D721Med (cell line): ENCODE data around the gene MINDY2.

ENCODE experiments used
- DNase-seq: peaks from one replicate; pipeline ENCODE4 v3.0.0; 2011; ENCODE audit warnings: low spot score; ENCODE audit not compliant: insufficient read length
- FAIRE-seq: peaks from 2 replicates; lab custom pipeline; 2011; peaks lifted over from hg19 to GRCh38; lab: Jason Lieb, UNC
- TF ChIP-seq, protein P1 (sequence below): IDR thresholded peaks from 2 replicates; pipeline ENCODE4 v1.5.1; 2012; ENCODE audit warnings: mild to moderate bottlenecking, control low read depth; ENCODE audit not compliant: insufficient read depth; ENCODE audit errors: missing control alignments

MINDY2 gene

DNA sequence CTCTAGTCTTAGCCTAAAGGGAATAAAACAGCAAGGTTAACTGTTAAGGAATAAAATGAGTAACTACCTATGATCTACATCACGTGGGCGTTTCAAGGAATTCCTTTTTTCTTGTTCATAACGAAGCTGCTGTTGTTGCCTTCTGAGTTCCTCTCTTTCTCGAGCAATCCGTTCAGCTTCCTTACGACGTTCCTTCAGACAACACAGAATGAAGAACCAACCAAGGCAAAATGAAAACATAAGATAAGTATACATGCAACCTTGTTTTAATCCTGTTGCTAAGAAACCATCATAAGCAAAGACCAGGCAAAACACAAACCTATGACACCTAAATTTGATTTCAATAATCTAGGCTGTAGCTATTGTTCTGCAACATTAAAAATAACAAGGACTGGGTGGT, 118.3 kb downstream of the MINDY2 start:
- no peak for FAIRE-seq
- TF ChIP-seq, protein P1, sequence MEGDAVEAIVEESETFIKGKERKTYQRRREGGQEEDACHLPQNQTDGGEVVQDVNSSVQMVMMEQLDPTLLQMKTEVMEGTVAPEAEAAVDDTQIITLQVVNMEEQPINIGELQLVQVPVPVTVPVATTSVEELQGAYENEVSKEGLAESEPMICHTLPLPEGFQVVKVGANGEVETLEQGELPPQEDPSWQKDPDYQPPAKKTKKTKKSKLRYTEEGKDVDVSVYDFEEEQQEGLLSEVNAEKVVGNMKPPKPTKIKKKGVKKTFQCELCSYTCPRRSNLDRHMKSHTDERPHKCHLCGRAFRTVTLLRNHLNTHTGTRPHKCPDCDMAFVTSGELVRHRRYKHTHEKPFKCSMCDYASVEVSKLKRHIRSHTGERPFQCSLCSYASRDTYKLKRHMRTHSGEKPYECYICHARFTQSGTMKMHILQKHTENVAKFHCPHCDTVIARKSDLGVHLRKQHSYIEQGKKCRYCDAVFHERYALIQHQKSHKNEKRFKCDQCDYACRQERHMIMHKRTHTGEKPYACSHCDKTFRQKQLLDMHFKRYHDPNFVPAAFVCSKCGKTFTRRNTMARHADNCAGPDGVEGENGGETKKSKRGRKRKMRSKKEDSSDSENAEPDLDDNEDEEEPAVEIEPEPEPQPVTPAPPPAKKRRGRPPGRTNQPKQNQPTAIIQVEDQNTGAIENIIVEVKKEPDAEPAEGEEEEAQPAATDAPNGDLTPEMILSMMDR, result no peak
- no peak for DNase-seq

DNA sequence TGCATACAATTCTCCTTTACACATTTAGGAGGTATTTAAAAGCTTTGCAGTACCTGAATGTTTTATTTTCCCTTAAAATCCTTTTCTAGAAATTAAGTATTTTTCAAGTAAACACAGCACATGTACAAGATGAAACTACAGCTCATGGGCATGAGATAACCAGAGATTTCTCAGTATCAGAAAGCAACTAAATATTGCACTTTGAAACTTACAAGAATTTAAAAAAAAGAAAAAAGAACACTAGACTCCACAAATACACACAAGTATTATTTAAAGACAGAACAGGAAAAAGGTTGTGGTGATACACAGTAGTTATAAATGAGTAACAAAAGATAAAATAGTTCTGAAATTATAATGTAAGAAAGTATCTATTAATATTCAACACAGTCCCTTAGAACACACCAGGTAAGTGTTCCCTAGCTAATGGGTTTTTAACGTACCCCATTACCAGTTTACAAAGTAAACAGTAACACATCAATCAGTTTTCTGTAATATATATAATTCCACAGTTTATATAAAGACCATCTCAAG, 127.1 kb downstream of the MINDY2 start:
- TF ChIP-seq, protein P1, result no peak
- FAIRE-seq, result no peak

DNA sequence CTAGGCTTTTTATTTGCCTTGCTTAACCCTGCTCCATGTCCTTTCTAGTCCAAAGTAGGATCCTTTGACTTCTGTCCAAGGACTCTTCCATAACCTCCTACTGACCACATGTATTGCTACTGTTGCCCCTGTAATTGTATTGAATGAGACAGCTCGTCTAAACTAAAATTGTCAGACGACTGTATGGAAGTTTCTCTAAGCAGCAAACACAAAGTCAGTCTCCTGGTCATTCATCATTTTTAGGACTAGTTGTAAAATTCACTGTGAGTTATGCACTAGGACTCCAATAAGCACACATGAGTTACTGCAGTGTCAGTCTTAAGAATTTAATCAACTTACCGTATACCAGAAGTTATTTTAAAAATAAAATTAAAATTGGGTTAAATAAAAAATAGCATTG, 129.5 kb downstream of the MINDY2 start:
- no peak for FAIRE-seq
- no peak for DNase-seq
- TF ChIP-seq, protein P1, result no peak

More for the DNA sequence above, 127.1 kb downstream of the MINDY2 start:
- DNase-seq, result no peak

DNA sequence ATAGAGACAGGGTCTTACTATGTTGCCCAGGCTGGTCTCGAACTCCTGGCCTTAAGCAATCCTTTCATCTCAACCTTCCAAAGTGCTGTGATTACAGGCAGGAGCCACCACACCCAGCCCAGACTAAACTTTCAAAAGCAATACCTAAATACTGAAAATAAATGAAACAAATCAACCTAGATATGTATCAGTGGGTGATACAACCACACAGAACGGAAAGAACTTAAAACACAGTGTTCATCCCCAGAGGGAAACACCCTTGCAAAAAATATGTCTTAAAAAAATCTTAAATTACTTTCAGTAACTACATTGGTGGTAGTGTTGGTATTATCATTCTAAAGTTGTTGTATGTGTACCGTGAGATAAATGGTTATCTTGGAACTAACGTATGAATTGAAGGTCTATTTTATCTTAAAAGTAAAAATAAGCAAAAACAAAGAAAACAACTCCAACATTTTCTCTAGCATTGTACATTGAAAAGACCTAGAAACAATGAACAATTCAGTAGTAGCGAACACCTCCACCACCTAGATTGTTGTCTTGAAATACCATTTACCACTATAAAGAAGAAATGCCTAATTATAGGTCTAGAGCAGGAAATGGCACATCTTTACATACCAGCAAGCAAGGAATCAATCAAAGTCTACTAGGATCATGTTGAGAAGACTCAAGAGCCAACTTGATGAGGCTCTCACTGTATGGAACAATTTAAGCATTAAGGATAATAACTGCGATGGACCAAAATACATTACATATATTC, 137.6 kb downstream of the MINDY2 start:
- DNase-seq (no peak), FAIRE-seq (no peak)
- TF ChIP-seq, protein P1, result no peak

DNA sequence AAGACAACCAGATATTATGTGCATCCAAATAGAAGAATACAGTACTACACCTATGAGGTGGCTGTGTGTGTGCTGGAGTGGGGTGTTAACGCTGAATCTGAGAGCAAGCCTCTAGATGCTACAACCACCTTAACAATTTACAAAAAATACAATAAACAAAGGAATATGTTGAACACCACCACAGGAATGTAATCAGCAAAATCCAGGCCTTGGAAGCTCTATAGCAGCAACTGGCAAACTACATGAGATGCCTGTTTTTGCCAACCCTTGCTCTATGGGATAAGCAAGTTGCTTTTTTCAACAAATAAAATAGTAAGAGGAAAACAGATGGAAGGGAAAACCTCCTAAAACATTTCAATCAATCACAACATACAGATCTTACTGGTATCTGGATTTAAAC, 138.5 kb downstream of the MINDY2 start:
- TF ChIP-seq, protein P1, result no peak
- FAIRE-seq (no peak), DNase-seq (no peak)

DNA sequence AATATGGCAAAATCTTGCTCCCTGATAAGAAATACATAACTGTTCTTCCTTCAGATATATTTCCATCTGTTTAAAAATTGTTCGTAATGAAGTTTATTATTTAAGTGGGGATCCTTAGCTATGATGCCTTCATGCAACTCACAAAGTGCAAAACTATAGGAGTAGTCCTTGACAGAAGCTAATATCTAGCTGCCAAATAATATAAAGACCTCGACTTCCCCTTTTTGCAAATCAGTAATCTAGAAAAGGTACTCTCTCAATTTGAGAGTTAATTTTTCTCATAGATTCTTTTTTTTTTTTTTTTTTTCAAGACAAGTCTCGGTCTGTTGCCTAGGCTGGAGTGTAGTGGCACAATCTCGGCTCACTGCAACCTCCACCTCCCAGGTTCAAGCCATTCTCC, 139.4 kb downstream of the MINDY2 start:
- FAIRE-seq (no peak), DNase-seq (no peak)
- TF ChIP-seq, protein P1, result no peak
